ENCODE data around the gene ATG2A.

The ATG2A gene

GRCh38 chr11:64916775-64917662 lies at the start of gene ATG2A:
TSS of gene ATG2A (minus strand) at chr11:64917209. CDS start at chr11:64917135, 74 bp downstream.
- peak; percentile 100 for DNase-seq

- no peak for DNase-seq
Observed at GRCh38 chr11:64963072-64963631, 46.1 kb upstream of the ATG2A start.

GRCh38 chr11:64960719-64961118 lies 43.7 kb upstream of the ATG2A start:
- DNase-seq, result no peak

GRCh38 chr11:64959498-64959897 lies 42.5 kb upstream of the ATG2A start:
- peak; percentile 46 for DNase-seq

- no peak for DNase-seq
Observed at GRCh38 chr11:64954201-64954600, 37.2 kb upstream of the ATG2A start.

- DNase-seq, result no peak
Observed at GRCh38 chr11:64951529-64951928, 34.5 kb upstream of the ATG2A start.

- no peak for DNase-seq
Observed at GRCh38 chr11:64947208-64947814, 30.3 kb upstream of the ATG2A start.

GRCh38 chr11:64936539-64936938 lies 19.5 kb upstream of the ATG2A start:
- no peak for DNase-seq

- DNase-seq, result no peak
Observed at GRCh38 chr11:64935359-64936081, 18.5 kb upstream of the ATG2A start, which contains the start of gene GPHA2. TSS of gene GPHA2 (minus strand) at chr11:64935893. CDS start at chr11:64935460, 433 bp downstream.

GRCh38 chr11:64934682-64935358 lies 17.8 kb upstream of the ATG2A start:
- no peak for DNase-seq

- no peak for DNase-seq
Observed at GRCh38 chr11:64933935-64934681, 17.1 kb upstream of the ATG2A start.

GRCh38 chr11:64933213-64933934 lies 16.4 kb upstream of the ATG2A start:
- DNase-seq, result no peak

GRCh38 chr11:64932324-64932723 lies 15.3 kb upstream of the ATG2A start:
- no peak for DNase-seq

GRCh38 chr11:64931290-64931689 lies 14.3 kb upstream of the ATG2A start:
- DNase-seq, result no peak

- no peak for DNase-seq
Observed at GRCh38 chr11:64930340-64930739, 13.3 kb upstream of the ATG2A start.

- DNase-seq, result no peak
Observed at GRCh38 chr11:64929625-64930024, 12.6 kb upstream of the ATG2A start.

- DNase-seq, result no peak
Observed at GRCh38 chr11:64928957-64929356, 11.9 kb upstream of the ATG2A start.

GRCh38 chr11:64926689-64927088 lies 9.7 kb upstream of the ATG2A start:
- no peak for DNase-seq

- no peak for DNase-seq
Observed at GRCh38 chr11:64925536-64926436, 8.8 kb upstream of the ATG2A start.

GRCh38 chr11:64924910-64925284 lies 7.9 kb upstream of the ATG2A start:
- DNase-seq, result no peak

Data from NCI-H526 treated with DMSO at 0.1 percent for 48 hours (cell line).